Fibroblast of pulmonary artery (primary cell): ENCODE measurements around the gene POC1A.
A peak's percentile ranks its signal among the peaks of the same experiment; 100 is the strongest.

Experiments
- DNase-seq: peaks from one replicate; pipeline ENCODE4 v3.0.0-alpha.2; 2010; ENCODE audit warnings: low read depth
- H3K4me3 ChIP-seq: replicated peaks from 2 replicates; pipeline ENCODE4 v1.5.1; 2011; ENCODE audit warnings: low read depth, mild to moderate bottlenecking, control low read depth, low read length, moderate library complexity
- TF ChIP-seq, protein P1 (sequence below): IDR thresholded peaks from 2 replicates; pipeline ENCODE4 v1.5.1; 2011; ENCODE audit warnings: mild to moderate bottlenecking, control low read depth, low read length, inconsistent platforms; ENCODE audit errors: missing control alignments

POC1A gene

DNA sequence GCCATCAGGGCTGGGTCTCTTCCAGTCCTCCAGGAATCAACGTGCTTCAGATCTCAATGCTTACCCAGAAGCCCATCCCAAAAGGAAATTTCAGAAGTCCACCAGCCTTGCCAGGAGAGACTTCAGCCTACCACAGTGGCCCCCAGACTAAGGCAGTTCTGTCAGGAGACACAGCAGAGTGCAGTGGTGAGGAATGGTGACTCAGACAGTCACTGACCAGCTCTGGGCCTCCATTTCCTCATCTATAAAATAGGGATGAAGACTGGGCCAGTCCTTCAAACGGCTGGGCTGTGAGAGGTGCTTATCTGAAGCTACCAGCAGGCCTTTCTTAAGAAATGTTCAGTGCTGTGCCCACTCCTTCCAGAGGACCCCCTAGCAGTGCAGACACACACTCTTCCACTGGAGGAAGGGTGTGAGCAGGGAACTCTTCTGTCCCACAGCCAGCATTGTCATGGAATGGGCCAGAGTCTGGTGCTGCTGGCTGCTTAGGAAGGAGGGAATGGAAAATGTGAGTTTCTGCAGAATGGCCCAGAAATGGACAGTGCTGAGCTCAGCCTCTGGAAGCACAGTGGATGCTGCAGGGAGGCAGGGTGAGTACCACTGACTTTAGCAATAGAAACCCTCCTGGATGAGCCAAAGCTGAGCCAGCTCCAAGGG is 56.2 kb downstream of the POC1A start:
- no peak for DNase-seq
- H3K4me3 ChIP-seq: no peak overlapping the region
- TF ChIP-seq, protein P1, sequence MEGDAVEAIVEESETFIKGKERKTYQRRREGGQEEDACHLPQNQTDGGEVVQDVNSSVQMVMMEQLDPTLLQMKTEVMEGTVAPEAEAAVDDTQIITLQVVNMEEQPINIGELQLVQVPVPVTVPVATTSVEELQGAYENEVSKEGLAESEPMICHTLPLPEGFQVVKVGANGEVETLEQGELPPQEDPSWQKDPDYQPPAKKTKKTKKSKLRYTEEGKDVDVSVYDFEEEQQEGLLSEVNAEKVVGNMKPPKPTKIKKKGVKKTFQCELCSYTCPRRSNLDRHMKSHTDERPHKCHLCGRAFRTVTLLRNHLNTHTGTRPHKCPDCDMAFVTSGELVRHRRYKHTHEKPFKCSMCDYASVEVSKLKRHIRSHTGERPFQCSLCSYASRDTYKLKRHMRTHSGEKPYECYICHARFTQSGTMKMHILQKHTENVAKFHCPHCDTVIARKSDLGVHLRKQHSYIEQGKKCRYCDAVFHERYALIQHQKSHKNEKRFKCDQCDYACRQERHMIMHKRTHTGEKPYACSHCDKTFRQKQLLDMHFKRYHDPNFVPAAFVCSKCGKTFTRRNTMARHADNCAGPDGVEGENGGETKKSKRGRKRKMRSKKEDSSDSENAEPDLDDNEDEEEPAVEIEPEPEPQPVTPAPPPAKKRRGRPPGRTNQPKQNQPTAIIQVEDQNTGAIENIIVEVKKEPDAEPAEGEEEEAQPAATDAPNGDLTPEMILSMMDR: no peak

DNA sequence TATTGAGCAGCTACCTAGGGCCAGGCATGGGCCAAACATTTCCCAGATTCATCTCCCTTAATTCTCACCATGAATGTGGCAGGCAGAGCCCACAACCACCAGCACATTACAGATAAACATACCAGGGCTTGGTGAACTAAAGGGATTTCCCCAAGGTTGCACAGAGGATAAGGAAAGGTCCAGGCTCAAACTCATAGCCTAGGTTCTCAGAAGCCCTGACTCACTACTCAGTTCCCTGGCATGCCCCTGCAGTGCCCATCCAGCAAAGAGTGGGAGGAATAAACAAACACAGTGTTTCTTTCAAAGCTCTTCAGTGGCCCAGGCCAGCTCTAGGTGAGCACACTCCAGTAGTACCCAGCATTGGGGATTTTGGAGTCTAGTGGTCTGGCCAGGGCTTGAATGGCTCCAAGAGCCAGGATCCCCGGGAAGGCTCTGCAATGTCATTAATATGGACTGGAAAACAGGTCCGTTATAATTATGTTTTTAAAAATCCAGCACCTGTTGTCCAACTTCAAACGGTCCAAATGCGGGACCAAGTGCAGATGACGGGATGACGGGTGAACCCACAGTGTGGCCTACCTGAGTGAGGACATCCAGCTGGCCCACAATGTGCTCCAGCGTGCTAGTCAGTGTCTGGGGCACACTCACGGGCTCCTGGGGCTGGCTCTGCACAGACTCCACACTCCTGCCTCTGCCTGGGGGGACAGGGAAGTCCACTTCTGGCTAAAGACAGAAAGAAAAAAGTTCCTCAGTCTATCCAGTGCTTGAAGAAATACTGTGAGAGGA is 58.0 kb downstream of the POC1A start:
- TF ChIP-seq, protein P1: no peak
- no peak overlapping the region for H3K4me3 ChIP-seq
- no peak for DNase-seq

DNA sequence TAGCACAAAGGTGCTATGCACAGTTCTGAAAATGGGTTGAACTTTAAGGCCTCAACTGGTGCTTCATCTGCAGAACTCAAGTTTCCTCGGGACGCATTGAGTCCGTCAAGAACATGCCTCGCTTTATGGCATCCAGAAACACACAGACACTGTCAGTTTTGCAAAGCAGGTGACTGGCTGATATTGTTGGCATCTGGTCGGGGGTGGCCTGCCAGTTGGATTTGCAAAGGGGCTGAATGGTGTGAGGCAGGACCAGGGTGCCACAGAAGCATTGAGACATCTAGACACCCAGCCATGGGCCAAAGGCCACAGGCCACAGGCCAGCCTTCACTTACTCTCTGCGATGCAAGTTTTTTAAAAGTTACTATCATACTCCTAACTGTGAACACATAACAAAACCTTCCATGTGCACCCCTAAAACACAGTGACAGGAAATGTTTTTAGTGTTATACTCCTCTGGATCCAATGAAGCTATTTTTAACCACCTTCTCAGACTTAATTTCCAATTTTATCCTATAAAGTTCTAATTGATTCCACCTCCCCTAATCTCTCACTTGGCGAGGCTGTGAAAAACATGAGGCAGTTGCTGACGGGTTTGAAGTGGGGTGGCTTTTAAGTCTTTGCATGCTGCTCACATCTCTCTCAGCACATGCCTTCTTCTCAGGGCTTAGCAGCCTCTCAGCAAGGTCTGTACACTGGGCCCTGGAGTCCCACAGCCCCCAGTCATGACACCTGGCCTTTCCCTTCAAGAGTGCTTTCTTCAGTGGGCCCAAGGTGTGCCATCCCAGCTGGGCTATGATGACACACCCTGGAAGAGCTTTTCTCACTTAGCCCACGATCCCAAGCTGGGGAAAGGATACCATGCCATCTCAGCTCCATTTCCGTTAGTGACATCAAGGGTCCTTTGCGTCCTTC is 59.4 kb downstream of the POC1A start:
- no peak overlapping the region for H3K4me3 ChIP-seq
- DNase-seq: no peak
- TF ChIP-seq, protein P1: no peak

DNA sequence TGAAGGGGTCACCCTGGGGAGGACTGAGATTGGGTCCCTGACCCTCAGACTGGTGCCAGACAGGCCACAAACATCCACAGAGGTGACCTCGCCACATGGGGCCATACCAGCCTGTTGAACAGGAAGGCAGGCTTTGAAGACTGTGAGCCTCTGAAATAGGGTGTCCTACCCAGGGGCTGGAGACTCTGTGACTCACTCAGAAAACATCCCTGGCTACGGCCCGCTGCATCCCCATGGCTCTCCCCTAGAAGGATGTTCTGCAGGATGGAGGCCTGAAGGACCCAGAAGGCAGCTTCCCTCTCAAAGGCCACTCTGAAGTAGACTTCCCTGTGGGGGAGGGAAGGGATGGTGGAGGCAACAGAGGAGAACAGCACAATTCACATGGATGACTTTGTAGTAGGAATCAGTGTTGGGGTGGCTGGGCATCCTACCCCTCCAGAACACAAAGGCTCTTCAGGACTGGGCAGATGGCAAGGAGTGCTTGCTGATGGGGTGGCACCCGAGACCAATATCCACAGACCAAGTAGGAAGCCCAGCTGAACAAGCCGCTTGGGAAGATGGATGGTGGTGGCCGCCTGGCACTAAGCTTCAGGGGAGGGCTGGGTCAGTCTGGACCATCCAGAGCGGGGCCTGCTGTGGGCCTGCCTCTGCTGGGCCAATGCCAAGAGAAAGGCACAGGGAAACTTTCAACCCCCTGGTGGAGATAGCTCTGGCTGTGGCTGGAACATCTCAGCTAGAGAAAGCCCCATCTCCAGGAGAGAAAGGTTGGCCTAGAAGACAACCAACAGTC is 60.3 kb downstream of the POC1A start:
- TF ChIP-seq, protein P1: no peak
- peak; percentile 47 for DNase-seq
- no peak overlapping the region for H3K4me3 ChIP-seq

DNA sequence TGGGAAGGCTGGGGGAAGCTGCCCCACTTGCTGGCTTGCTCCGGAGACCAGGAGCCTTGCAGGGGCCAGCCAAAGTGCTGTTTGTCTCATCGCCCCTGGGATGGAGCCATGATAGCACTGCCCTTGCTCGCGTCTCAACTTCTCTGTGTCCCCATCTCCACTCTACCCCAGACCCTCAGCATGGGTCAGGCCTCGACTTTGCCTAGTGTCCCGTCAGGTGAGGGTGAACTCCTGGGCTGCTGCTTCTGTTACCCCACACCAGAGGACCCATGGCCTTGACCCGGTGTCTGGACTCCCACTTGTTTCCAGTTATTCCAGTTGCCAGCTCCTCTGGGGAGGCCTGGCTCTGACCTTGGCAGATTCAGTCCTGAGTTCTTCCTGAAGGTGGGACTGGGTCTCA is 61.3 kb downstream of the POC1A start:
- no peak for DNase-seq
- TF ChIP-seq, protein P1: no peak
- no peak overlapping the region for H3K4me3 ChIP-seq

DNA sequence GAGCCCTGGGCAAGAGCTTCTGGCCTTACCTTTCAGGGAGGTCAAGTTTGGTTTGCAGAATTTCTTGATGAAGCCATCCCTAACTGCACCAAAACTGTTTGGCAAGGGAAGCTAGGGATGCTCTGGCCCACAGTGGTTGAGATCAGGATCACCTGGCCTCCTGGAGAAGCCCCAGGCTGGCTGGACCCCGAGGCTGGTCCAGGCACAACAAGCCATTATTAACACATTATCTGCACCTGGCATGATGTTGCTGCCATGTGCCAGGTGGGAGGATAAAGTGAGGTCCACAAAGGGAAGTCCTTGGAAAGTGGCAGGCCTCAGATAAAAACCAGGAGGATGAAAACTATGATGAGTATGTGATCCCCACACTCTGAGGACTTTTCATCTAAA is 62.0 kb downstream of the POC1A start:
- H3K4me3 ChIP-seq: no peak overlapping the region
- no peak for DNase-seq
- TF ChIP-seq, protein P1: no peak
